Lower lobe of right lung (tissue), 2 donors: ENCODE measurements around the gene VMO1. TPM values are rescaled to one million over a fixed set of nuclear protein-coding genes. Genes with fewer than 3 reads are reported as not detected.

Experiments used
- ATAC-seq, 2 donors: fragments of 200-7000 bp; cut with Tn5 transposase; one replicate each; pipeline ENCODE4 v1.9.1; 2020 to 2022; ENCODE audit warnings: mild to moderate bottlenecking in 2 of 2, moderate library complexity in 2 of 2
- DNase-seq: peaks from one replicate; pipeline ENCODE4 v3.0.0-alpha.2; 2020
- H3K27ac ChIP-seq: fragments of 200-600 bp; one replicate; pipeline ENCODE4 v1.8.0; 2022
- H3K27me3 ChIP-seq: fragments of 200-600 bp; one replicate; pipeline ENCODE4 v1.8.0; 2022; ENCODE audit warnings: low read depth
- H3K36me3 ChIP-seq: fragments of 200-600 bp; one replicate; pipeline ENCODE4 v1.8.0; 2022; ENCODE audit warnings: mild to moderate bottlenecking
- H3K4me1 ChIP-seq: fragments of 200-600 bp; one replicate; pipeline ENCODE4 v1.8.0; 2022
- H3K4me3 ChIP-seq: fragments of 200-600 bp; one replicate; pipeline ENCODE4 v1.8.0; 2022; ENCODE audit warnings: mild to moderate bottlenecking
- H3K9me3 ChIP-seq: fragments of 200-600 bp; one replicate; pipeline ENCODE4 v1.8.0; 2022
- CTCF ChIP-seq: fragments of 200-600 bp; IDR thresholded peaks from one replicate; pipeline ENCODE4 v1.8.0; 2022; ENCODE audit warnings: antibody characterized with exemption, mild to moderate bottlenecking
- intact Hi-C: fragments of 100-400 bp; cut with DNase I; formaldehyde crosslinking; loops from one replicate; pipeline ENCODE4 v1.11.0; 2022
- total RNA-seq: library from RNA; stranded (reverse); fragmentation: NEBNext Ultra II Directional; extraction: Animal tissue kit (Norgen Biotek cat#: 25700); gene quantifications from one replicate; pipeline ENCODE4 v1.2.1, GENCODE V29; 2021
- donor health status: DM: no; HTN: yes; CAD: no; lungs with severe emphysema.

Gene VMO1
- total RNA-seq, 1 donor from 2014 or later: 9.9 TPM

GRCh38 chr17:4740025-4740351 lies 46.2 kb downstream of the VMO1 start:
- TF ChIP-seq CTCF: no peak
- no peaks in the 10 kb centered on the region for H3K9me3 ChIP-seq
- intact Hi-C loops: no loop called here
- H3K4me1 ChIP-seq: peaks cover 15% of the 10 kb centered on the region
- H3K36me3 ChIP-seq: peaks cover 2% of the 10 kb centered on the region
- ATAC-seq (no peak), DNase-seq (no peak)
- peak overlapping the region; percentile 84 for H3K27ac ChIP-seq
- H3K27me3 ChIP-seq: peaks cover 7% of the 10 kb centered on the region
- peak overlapping the region; percentile 90 for H3K4me3 ChIP-seq

GRCh38 chr17:4739122-4740024 lies 46.8 kb downstream of the VMO1 start, which contains the start of the genes CXCL16 and ZMYND15:
Gene CXCL16 (minus strand): TSS chr17:4739928. CDS start chr17:4739339, 589 bp downstream.
Gene ZMYND15 (plus strand): TSS chr17:4739833. CDS start chr17:4740549, 716 bp downstream.
- intact Hi-C loops: loop anchor here (10.0 kb wide), 1 partner anchor 45 kb away; the partner anchor contains the start of genes GLTPD2 and VMO1
- Histone ChIP-seq H3K36me3 (peaks cover 8% of the 10 kb centered on the region), H3K4me3 (peak within 1 kb of the TSS; percentile 90), H3K4me1 (peaks cover 22% of the 10 kb centered on the region), H3K27ac (peak within 1 kb of the TSS; percentile 84), H3K9me3 (no peaks in the 10 kb centered on the region), H3K27me3 (peaks cover 2% of the 10 kb centered on the region)
- ATAC-seq (peak; percentile 83 to 86), DNase-seq (peak; percentile 81)
- TF ChIP-seq CTCF: no peak

GRCh38 chr17:4738136-4739121 lies 47.7 kb downstream of the VMO1 start:
- peak; percentile 60 to 74 for ATAC-seq

GRCh38 chr17:4735876-4736651 lies 50.1 kb downstream of the VMO1 start:
- peaks cover 46% of the 10 kb centered on the region for H3K4me1 ChIP-seq
- intact Hi-C loops: loop anchor here (10.0 kb wide), 1 partner anchor 49 kb away; the partner anchor contains the start of genes GLTPD2 and VMO1
- ATAC-seq (peak in 1 of 2 donors; percentile 1), DNase-seq (peak; percentile 46)
- H3K9me3 ChIP-seq: no peaks in the 10 kb centered on the region
- no peak overlapping the region for H3K4me3 ChIP-seq
- H3K27ac ChIP-seq: peak overlapping the region; percentile 27
- no peaks in the 10 kb centered on the region for H3K27me3 ChIP-seq
- H3K36me3 ChIP-seq: peaks cover 27% of the 10 kb centered on the region
- TF ChIP-seq CTCF: no peak

More at GRCh38 chr17:4738136-4739121, 47.7 kb downstream of the VMO1 start:
- intact Hi-C loops: loop anchor here (10.0 kb wide), 1 partner anchor 46 kb away; the partner anchor contains the start of genes GLTPD2 and VMO1
- Histone ChIP-seq H3K4me3 (peak overlapping the region; percentile 90), H3K27ac (peak overlapping the region; percentile 84), H3K4me1 (peaks cover 30% of the 10 kb centered on the region), H3K27me3 (no peaks in the 10 kb centered on the region), H3K36me3 (peaks cover 17% of the 10 kb centered on the region), H3K9me3 (no peaks in the 10 kb centered on the region)
- TF ChIP-seq CTCF: no peak
- DNase-seq: peak; percentile 64

Other genes with a start within 250 kb of the VMO1 start
- 38.8 TPM for gene MYBBP1A, start 231.0 kb downstream of the VMO1 start, total RNA-seq
- gene GGT6, start 225.8 kb downstream of the VMO1 start, total RNA-seq: 3.7 TPM
- 6.4 TPM for gene SMTNL2, start 201.8 kb downstream of the VMO1 start, total RNA-seq
- gene ALOX15, start 144.7 kb downstream of the VMO1 start, total RNA-seq: 6.1 TPM
- 37.4 TPM for gene PELP1, start 82.2 kb downstream of the VMO1 start, total RNA-seq
- 201 TPM for gene ARRB2, start 75.7 kb downstream of the VMO1 start, total RNA-seq
- 22.9 TPM for gene MED11, start 54.9 kb downstream of the VMO1 start, total RNA-seq
- 13.3 TPM for gene ZMYND15, start 46.5 kb downstream of the VMO1 start, total RNA-seq
- 249 TPM for gene CXCL16, start 46.4 kb downstream of the VMO1 start, total RNA-seq
- not detected for gene TM4SF5, start 14.5 kb downstream of the VMO1 start, total RNA-seq
- not detected for gene GLTPD2, start 2.6 kb upstream of the VMO1 start, total RNA-seq
- 95.5 TPM for gene PSMB6, start 9.8 kb upstream of the VMO1 start, total RNA-seq
- 38.4 TPM for gene PLD2, start 20.8 kb upstream of the VMO1 start, total RNA-seq
- 155 TPM for gene MINK1, start 47.0 kb upstream of the VMO1 start, total RNA-seq
- 2.2 TPM for gene C17orf107, start 113.2 kb upstream of the VMO1 start, total RNA-seq
- gene CHRNE, start 116.7 kb upstream of the VMO1 start, total RNA-seq: 0.71 TPM
- gene GP1BA, start 145.9 kb upstream of the VMO1 start, total RNA-seq: 0.92 TPM
- gene SLC25A11, start 153.7 kb upstream of the VMO1 start, total RNA-seq: 59.9 TPM
- 97.5 TPM for gene RNF167, start 153.9 kb upstream of the VMO1 start, total RNA-seq
- gene PFN1, start 162.2 kb upstream of the VMO1 start, total RNA-seq: 528 TPM
- 8.2 TPM for gene ENO3, start 164.8 kb upstream of the VMO1 start, total RNA-seq
- 56.3 TPM for gene SPAG7, start 181.5 kb upstream of the VMO1 start, total RNA-seq
- 49.9 TPM for gene CAMTA2, start 201.3 kb upstream of the VMO1 start, total RNA-seq
- gene INCA1, start 211.2 kb upstream of the VMO1 start, total RNA-seq: 1.9 TPM
- 182 TPM for gene KIF1C, start 211.6 kb upstream of the VMO1 start, total RNA-seq
- gene SLC52A1, start 249.1 kb upstream of the VMO1 start, total RNA-seq: 0.86 TPM